Ishikawa (cell line): ENCODE results near the gene DAW1.

Experiments used
- CEBPB ChIP-seq: IDR thresholded peaks from 2 replicates; pipeline ENCODE4 v1.6.1; 2012
- CREB1 ChIP-seq: IDR thresholded peaks from 2 replicates; pipeline ENCODE4 v1.6.1; 2012; ENCODE audit warnings: low read depth
- EGR1 ChIP-seq: IDR thresholded peaks from 2 replicates; pipeline ENCODE4 v1.6.1; 2012
- EP300 ChIP-seq: IDR thresholded peaks from 2 replicates; pipeline ENCODE4 v1.6.1; 2012; ENCODE audit warnings: borderline replicate concordance
- FOXM1 ChIP-seq: IDR thresholded peaks from 2 replicates; pipeline ENCODE4 v1.6.1; 2012; ENCODE audit warnings: low read depth, borderline replicate concordance
- MAX ChIP-seq: IDR thresholded peaks from 2 replicates; pipeline ENCODE4 v1.6.1; 2012
- NFIC ChIP-seq: IDR thresholded peaks from 2 replicates; pipeline ENCODE4 v1.6.1; 2012
- RAD21 ChIP-seq: IDR thresholded peaks from 2 replicates; pipeline ENCODE4 v1.6.1; 2012; ENCODE audit warnings: low read depth
- TAF1 ChIP-seq: IDR thresholded peaks from 2 replicates; pipeline ENCODE4 v1.6.1; 2012; ENCODE audit warnings: low read depth, mild to moderate bottlenecking
- TCF12 ChIP-seq: IDR thresholded peaks from 2 replicates; pipeline ENCODE4 v1.6.1; 2012; ENCODE audit warnings: low read depth
- TEAD4 ChIP-seq: IDR thresholded peaks from 2 replicates; pipeline ENCODE4 v1.6.1; 2012
- YY1 ChIP-seq: IDR thresholded peaks from 2 replicates; pipeline ENCODE4 v1.6.1; 2012; ENCODE audit warnings: low read depth
- ZBTB7A ChIP-seq: IDR thresholded peaks from 2 replicates; pipeline ENCODE4 v1.6.1; 2012; ENCODE audit warnings: low read depth
- TF ChIP-seq, protein P1 (sequence below): IDR thresholded peaks from 2 replicates; pipeline ENCODE4 v1.6.1; 2012; ENCODE audit warnings: low read depth, mild to moderate bottlenecking
- TF ChIP-seq, protein P2 (sequence below): IDR thresholded peaks from 2 replicates; pipeline ENCODE4 v1.6.1; 2012

The DAW1 gene

GRCh38 chr2:227906991-227907390, 35.6 kb downstream of the DAW1 start:
- TF ChIP-seq, protein P1, sequence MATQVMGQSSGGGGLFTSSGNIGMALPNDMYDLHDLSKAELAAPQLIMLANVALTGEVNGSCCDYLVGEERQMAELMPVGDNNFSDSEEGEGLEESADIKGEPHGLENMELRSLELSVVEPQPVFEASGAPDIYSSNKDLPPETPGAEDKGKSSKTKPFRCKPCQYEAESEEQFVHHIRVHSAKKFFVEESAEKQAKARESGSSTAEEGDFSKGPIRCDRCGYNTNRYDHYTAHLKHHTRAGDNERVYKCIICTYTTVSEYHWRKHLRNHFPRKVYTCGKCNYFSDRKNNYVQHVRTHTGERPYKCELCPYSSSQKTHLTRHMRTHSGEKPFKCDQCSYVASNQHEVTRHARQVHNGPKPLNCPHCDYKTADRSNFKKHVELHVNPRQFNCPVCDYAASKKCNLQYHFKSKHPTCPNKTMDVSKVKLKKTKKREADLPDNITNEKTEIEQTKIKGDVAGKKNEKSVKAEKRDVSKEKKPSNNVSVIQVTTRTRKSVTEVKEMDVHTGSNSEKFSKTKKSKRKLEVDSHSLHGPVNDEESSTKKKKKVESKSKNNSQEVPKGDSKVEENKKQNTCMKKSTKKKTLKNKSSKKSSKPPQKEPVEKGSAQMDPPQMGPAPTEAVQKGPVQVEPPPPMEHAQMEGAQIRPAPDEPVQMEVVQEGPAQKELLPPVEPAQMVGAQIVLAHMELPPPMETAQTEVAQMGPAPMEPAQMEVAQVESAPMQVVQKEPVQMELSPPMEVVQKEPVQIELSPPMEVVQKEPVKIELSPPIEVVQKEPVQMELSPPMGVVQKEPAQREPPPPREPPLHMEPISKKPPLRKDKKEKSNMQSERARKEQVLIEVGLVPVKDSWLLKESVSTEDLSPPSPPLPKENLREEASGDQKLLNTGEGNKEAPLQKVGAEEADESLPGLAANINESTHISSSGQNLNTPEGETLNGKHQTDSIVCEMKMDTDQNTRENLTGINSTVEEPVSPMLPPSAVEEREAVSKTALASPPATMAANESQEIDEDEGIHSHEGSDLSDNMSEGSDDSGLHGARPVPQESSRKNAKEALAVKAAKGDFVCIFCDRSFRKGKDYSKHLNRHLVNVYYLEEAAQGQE: no peak
- TF ChIP-seq CEBPB (no peak), EP300 (no peak), RAD21 (no peak), YY1 (no peak), EGR1 (no peak), TCF12 (no peak), MAX (no peak), CREB1 (no peak), TEAD4 (no peak), TAF1 (no peak), FOXM1 (no peak)
- TF ChIP-seq, protein P2, sequence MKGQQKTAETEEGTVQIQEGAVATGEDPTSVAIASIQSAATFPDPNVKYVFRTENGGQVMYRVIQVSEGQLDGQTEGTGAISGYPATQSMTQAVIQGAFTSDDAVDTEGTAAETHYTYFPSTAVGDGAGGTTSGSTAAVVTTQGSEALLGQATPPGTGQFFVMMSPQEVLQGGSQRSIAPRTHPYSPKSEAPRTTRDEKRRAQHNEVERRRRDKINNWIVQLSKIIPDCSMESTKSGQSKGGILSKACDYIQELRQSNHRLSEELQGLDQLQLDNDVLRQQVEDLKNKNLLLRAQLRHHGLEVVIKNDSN: no peak

- TF ChIP-seq, protein P1: no peak
- TF ChIP-seq ZBTB7A (no peak), TCF12 (no peak), FOXM1 (no peak), YY1 (no peak), EGR1 (no peak), CEBPB (no peak), TAF1 (no peak), RAD21 (no peak), CREB1 (no peak), MAX (no peak), EP300 (no peak), TEAD4 (no peak), NFIC (no peak)
- TF ChIP-seq, protein P2: no peak
Observed at GRCh38 chr2:227908266-227909054, 37.0 kb downstream of the DAW1 start.

GRCh38 chr2:227914362-227914761, 42.9 kb downstream of the DAW1 start:
- TF ChIP-seq ZBTB7A (no peak), CEBPB (no peak), MAX (no peak), RAD21 (no peak), CREB1 (no peak), TCF12 (no peak), TAF1 (no peak)

GRCh38 chr2:227921648-227922047, 50.2 kb downstream of the DAW1 start:
- TF ChIP-seq TCF12 (no peak), FOXM1 (no peak), EGR1 (no peak), CEBPB (no peak), TEAD4 (no peak), MAX (no peak), YY1 (no peak), ZBTB7A (no peak), CREB1 (no peak), RAD21 (no peak)
- TF ChIP-seq, protein P1: no peak
